Fibroblast of lung (primary cell): ENCODE measurements around the gene SLC35F3.

Experiments used
- CTCF ChIP-seq, 2 donors: IDR thresholded peaks in 1 of 2; conservative IDR thresholded peaks in 1 of 2; 1 replicate in 1 of 2; 2 replicates in 1 of 2; pipeline ENCODE4 v1.5.1; 2011 to 2012; ENCODE audit warnings: low read length in 2 of 2, control low read depth in 1 of 2, inconsistent platforms in 1 of 2, low read depth in 1 of 2, mild to moderate bottlenecking in 1 of 2
- EZH2 ChIP-seq: IDR thresholded peaks from 2 replicates; pipeline ENCODE4 v1.5.1; 2012; ENCODE audit warnings: low read length, control low read depth, mild to moderate bottlenecking; ENCODE audit errors: missing control alignments

GRCh38 chr1:234292011-234292410 is 387.5 kb downstream of the SLC35F3 start:
- TF ChIP-seq CTCF (conservative IDR thresholded peaks at IDR 0.05 in 1 of 2, IDR thresholded peaks at IDR 0.05 in 1 of 2; ENCODE audit: low read depth in 1 of 2, low read length in 2 of 2) (no peak), EZH2 (no peak)
